NCI-H82 (cell line): ENCODE results near the gene TP53TG3E.
"Not testable (repeated sequence)": the region's sequence is repeated elsewhere in the genome, so short reads cannot be mapped to it uniquely, and the experiment has no call there.

Experiments
- DNase-seq: peaks from one replicate; lab custom pipeline; 2025; lab: John Stamatoyannopoulos, UW

TP53TG3E gene, protein sequence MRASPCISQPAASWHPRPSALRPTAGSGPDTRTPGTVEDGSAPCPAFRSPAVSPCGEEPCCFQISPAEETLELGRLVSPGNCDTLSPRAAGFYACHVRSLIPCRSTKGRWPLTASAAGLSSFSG

DNA sequence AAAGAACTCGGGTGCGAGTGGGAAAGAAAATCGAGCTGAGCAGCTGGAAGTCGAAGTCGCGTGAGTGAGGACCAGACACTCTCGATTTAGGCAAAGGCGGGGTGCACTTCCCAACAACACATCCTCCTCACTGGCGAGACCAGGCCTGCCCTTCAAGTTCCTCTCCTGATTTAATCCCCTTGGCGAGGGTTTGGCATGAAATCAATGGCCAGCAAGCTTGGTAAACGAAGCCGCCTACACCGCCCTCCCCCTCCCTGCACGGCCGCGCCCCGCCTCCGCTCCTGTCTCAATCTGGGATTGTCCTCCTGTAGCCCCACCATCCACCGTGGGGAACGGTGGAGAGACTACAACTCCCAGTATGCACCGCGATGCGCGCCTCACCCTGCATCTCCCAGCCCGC, at the start of gene TP53TG3E:
TP53TG3E (plus strand) TSS at position 301 of the 400 bp plus-strand sequence; CDS start at position 369, 68 bp downstream.
- DNase-seq, result not testable (repeated sequence)

- DNase-seq, result not testable (repeated sequence)
Measured at GRCh38 chr16:33336226-33337012, 32.3 kb downstream of the TP53TG3E start.

DNA sequence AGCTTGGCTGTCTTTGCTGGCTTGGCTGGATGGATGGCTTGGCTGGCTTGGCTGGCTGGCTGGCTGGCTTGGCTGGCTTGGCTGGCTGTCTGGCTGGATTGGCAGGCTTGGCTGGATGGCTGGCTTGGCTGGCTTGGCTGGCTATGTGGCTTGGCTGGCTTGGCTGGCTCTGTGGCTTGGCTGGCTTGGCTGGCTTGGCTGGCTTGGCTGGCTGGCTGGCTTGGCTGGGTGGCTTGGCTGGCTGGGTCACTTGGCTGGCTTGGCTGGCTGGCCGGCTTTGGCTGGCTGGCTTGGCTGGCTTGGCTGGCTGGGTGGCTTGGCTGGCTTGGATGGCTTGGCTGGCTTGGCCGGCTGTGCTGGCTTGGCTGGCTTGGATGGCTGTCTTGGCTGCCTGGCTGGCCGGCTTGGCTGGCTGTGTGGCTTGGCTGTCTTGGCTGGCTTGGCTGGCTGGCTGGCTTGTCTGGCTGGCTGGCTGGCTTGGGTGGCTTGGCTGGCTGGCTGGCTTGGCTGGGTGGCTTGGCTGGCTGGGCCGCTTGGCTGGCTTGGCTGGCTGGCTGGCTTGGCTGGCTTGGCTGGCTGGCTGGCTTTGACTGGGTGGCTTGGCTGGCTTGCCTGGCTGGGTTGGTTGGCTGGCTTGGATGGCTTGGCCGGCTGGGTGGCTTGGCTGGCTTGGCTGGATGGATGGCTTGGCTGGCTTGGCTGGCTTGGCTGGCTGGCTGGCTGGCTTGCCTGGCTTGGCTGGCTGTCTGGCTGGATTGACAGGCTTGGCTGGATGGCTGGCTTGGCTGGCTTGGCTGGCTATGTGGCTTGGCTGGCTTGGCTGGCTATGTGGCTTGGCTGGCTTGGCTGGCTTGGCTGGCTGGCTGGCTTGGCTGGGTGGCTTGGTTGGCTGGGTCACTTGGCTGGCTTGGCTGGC, 33.8 kb downstream of the TP53TG3E start:
- DNase-seq, result not testable (repeated sequence)

- not testable (repeated sequence) for DNase-seq
Measured at GRCh38 chr16:33338543-33338951, 34.4 kb downstream of the TP53TG3E start.

DNA sequence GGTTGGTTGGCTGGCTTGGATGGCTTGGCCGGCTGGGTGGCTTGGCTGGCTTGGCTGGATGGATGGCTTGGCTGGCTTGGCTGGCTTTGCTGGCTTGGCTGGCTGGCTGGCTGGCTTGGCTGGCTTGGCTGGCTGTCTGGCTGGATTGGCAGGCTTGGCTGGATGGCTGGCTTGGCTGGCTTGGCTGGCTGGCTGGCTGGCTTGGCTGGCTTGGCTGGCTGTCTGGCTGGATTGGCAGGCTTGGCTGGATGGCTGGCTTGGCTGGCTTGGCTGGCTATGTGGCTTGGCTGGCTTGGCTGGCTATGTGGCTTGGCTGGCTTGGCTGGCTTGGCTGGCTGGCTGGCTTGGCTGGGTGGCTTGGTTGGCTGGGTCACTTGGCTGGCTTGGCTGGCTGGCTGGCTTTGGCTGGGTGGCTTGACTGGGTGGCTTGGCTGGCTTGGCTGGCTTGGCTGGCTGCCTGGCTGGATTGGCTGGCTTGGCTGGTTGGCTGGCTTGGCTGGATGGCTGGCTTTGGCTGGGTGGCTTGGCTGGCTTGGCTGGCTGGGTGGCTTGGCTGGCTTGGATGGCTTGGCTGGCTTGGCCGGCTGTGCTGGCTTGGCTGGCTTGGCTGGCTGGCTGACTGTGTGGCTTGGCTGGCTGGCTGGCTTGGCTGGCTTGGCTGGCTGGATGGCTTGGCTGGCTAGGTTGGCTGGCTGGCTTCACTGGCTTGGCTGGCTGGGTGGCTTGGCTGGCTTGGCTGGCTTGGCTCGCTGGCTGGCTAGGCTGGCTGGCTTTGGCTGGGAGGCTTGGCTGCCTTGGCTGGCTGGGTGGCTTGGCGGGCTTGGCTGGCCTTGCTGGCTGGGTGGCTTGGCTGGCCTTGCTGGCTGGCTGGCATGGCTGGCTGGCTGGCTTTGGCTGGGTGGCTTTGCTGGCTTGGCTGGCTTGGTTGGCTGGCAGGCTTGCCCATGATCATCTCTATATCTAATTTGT, 35.3 kb downstream of the TP53TG3E start:
- not testable (repeated sequence) for DNase-seq
